Stimulated activated CD4-positive, alpha-beta T cell treated with anti-CD3 and anti-CD28 coated beads, Interleukin-1b, Interleukin-23, amount 100 ng/mL, for 4 hours (primary cell): ENCODE results near the gene NAALADL2.

Source experiments
- DNase-seq, 2 donors: peaks; one replicate each; pipeline ENCODE4 v3.0.0-alpha.2; 2020; ENCODE audit warnings: low read depth in 2 of 2

The NAALADL2 gene

GRCh38 chr3:175656461-175656860 is 797.3 kb downstream of the NAALADL2 start:
- DNase-seq = no peak

GRCh38 chr3:175659670-175660350 is 800.7 kb downstream of the NAALADL2 start:
- no peak for DNase-seq

- DNase-seq = no peak
Measured at GRCh38 chr3:175662815-175663214, 803.7 kb downstream of the NAALADL2 start.

- no peak for DNase-seq
Measured at GRCh38 chr3:175664911-175665310, 805.8 kb downstream of the NAALADL2 start.

GRCh38 chr3:175668300-175668699 is 809.2 kb downstream of the NAALADL2 start:
- no peak for DNase-seq

- DNase-seq = no peak
Measured at GRCh38 chr3:175670557-175670956, 811.4 kb downstream of the NAALADL2 start.

GRCh38 chr3:175672119-175672689 is 813.1 kb downstream of the NAALADL2 start:
- DNase-seq = no peak

GRCh38 chr3:175679568-175679967 is 820.4 kb downstream of the NAALADL2 start:
- DNase-seq = no peak

GRCh38 chr3:175692256-175692655 is 833.1 kb downstream of the NAALADL2 start:
- no peak for DNase-seq

- no peak for DNase-seq
Measured at GRCh38 chr3:175695251-175695650, 836.1 kb downstream of the NAALADL2 start.

- no peak for DNase-seq
Measured at GRCh38 chr3:175702956-175703355, 843.8 kb downstream of the NAALADL2 start.

GRCh38 chr3:175704366-175705055 is 845.4 kb downstream of the NAALADL2 start:
- no peak for DNase-seq

- no peak for DNase-seq
Measured at GRCh38 chr3:175713268-175713667, 854.1 kb downstream of the NAALADL2 start.

GRCh38 chr3:175716446-175716845 is 857.3 kb downstream of the NAALADL2 start:
- DNase-seq = no peak

GRCh38 chr3:175726228-175726627 is 867.1 kb downstream of the NAALADL2 start:
- no peak for DNase-seq

GRCh38 chr3:175728566-175728965 is 869.4 kb downstream of the NAALADL2 start:
- DNase-seq = no peak

GRCh38 chr3:175729466-175729865 is 870.3 kb downstream of the NAALADL2 start:
- DNase-seq = no peak

- no peak for DNase-seq
Measured at GRCh38 chr3:175731543-175731942, 872.4 kb downstream of the NAALADL2 start.

GRCh38 chr3:175732017-175732416 is 872.9 kb downstream of the NAALADL2 start:
- no peak for DNase-seq

- no peak for DNase-seq
Measured at GRCh38 chr3:175735866-175736265, 876.7 kb downstream of the NAALADL2 start.

- no peak for DNase-seq
Measured at GRCh38 chr3:175737646-175738572, 878.8 kb downstream of the NAALADL2 start.

GRCh38 chr3:175741951-175742350 is 882.8 kb downstream of the NAALADL2 start:
- no peak for DNase-seq
